Measurements from ENCODE around the gene MFF. TPM values are rescaled to one million over a fixed set of nuclear protein-coding genes. Genes with fewer than 3 reads are reported as not detected.

MFF gene
- total and polyA plus RNA-seq, 2 of the 8 experiments (the other 6 are each of a cell fraction or from before 2014, with no cell fraction given), result 36.2 to 86.8 TPM

DNA sequence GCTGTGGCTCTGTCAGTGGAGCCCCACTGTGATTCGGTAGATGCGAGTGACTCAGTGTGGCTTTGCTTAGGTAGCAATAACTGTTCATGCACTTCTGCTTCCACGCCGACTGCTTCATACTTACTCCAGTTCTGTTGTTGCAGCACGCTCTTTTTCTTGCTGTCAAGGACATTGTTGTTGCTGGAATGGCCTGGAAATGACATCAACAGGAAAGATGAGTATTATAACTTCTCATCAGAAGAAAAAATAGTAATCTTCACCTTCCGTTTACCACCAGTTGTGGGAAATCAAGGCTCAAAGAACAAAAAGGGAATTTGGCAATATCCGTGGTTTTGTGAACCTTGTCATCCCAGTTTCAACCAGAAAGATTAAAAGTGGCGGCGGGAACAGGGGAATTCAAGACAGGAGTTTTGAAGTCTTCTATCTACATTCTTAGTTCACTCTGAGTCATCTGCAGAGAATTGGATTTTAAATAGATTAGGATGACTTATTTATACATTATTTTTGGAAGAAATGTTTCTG lies 45.8 kb downstream of the MFF start (continued):
- TF ChIP-seq JUN (IDR thresholded peaks at IDR 0.05; ENCODE audit: low read depth, low read length) (no peak), KDM4A (IDR thresholded peaks at IDR 0.05; ENCODE audit: low read depth, low read length, severe bottlenecking) (no peak), NRF1 (IDR thresholded peaks at IDR 0.05; ENCODE audit: low read depth, low read length) (no peak), KDM5A (IDR thresholded peaks at IDR 0.05; ENCODE audit: low read length) (no peak)

Measured in H1 (cell line).